GM19043 (cell line): Measurements from ENCODE around the gene CCDC127.
"Not testable (repeated sequence)": the region's sequence is repeated elsewhere in the genome, so short reads cannot be mapped to it uniquely, and the experiment has no call there.

ENCODE experiments used
- ATAC-seq: cut with Tn5 transposase; IDR thresholded peaks from one replicate; pipeline ENCODE4 v1.9.1; 2021; ENCODE audit warnings: low read depth; ENCODE audit not compliant: unreplicated experiment

The CCDC127 gene, protein sequence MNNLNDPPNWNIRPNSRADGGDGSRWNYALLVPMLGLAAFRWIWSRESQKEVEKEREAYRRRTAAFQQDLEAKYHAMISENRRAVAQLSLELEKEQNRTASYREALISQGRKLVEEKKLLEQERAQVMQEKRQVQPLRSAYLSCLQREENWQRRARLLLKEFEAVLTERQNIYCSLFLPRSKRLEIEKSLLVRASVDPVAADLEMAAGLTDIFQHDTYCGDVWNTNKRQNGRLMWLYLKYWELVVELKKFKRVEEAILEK

DNA sequence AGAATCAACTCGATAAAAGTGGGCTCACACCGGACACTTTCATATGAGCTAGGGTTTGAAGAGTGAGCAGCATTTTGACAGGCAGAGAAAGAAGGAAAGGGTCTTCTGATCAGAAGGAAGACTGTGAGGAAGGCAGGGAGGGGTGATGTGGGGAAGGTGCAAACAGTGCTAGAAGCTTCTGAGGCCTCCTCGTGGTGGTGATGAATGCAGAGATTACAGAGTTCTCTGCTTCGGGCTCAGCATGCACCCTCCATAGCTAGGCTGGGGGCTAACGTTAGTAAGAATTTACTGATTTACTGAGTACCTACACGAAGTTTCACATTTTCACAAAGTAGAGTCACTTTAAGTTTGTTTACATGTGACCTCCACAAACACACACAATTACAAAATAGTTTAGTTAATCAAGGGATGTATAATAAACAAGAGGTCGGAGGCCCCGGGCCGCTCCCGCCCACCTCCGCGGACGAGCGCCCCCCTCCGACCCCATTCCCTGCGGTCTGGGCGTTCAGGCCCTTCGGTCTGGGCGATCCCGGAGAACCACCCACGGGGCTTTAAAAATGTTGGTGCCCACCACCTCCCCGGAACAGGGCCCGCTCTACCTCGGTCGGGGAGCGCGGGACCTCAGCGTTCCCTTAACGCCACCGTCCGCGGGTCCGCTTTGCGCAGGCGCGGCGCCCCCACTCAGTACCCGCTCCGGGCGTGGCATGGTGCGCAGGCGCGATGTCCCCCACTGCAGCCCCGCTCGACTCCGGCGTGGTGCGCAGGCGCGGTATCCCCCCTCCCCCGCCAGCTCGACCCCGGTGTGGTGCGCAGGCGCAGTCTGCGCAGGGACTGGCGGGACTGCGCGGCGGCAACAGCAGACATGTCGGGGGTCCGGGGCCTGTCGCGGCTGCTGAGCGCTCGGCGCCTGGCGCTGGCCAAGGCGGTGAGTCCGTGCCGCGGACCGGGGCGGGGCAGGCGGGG lies at the start of gene CCDC127, which contains the start of gene SDHA:
Gene CCDC127, minus strand, starts transcription at position 660 of the 963 bp plus-strand sequence. CDS start 1,304 bp downstream, outside the sequence.
Gene SDHA, plus strand, starts transcription at position 827 of the 963 bp plus-strand sequence. Its CDS starts 36 bp downstream, at position 863.
- peak; percentile 58 for ATAC-seq

DNA sequence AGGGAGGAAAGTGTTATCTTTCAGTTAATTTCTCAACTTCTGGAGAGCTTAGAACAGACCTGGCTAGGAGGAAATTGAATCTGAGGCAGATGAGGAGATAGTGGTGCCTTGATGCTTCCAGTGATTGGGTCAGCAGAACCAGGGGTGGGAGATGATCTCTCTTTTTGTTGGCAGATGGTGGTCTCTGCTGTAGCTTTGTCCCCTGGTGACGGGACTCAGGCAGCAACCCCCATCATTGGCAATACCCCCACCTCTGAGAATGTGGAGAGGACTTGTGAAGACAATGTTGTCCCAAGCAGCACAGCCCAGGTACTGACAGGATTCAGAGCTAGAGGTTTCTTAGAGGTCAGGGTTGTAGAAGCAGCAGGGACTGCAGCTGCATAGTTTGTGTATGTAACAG lies 49.8 kb upstream of the CCDC127 start:
- ATAC-seq = no peak

DNA sequence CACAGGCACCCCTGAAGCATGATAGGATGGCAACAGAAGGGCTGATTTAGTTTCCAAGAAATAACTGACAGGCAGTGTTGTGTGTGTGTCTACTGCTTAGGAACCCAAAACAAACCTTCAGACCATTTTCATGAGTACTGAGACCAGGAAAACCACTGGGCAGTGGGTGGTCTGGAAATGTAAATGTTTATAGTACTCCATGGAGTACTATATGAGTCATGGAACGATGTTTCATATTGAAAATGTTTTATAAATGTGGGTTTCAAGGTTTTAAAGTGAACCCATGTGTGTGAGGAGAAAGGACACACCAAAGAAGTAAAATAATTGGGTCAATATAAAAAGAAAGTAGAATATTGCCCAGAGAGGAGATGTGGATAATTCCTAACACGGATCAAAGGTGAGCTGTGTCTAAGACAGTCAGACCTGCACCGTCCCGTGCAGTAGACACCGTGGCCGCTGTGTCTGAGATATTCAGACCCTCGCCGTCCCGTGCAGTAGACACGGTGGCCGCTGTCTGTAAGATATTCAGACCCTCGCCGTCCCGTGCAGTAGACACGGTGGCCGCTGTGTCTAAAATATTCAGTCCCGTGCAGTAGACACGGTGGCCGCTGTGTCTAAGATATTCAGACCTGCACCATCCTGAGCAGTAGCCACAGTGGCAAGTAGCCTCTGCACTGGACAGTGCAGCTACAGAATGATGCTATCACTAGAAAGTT lies 48.5 kb upstream of the CCDC127 start:
- ATAC-seq = not testable (repeated sequence)

DNA sequence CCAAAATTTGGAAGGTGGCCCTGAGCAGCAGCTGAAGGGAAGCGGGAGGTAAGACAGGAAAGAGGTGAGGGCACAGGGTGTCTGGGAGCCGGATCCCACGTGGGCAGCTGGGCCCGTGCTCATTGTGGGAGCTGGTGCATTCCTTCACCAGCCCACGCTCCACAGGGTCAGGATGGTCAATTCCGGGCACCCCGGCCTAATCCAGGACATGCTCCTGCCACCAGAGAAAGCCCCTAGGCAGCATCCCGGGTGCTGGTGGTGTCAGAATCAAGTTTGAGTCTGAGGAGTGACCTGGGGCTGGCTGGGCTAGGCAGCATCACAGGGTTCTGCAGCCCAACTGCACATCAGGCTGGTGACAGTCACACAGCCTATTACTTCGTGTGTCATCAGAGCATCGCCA lies 46.4 kb upstream of the CCDC127 start:
- no peak for ATAC-seq

DNA sequence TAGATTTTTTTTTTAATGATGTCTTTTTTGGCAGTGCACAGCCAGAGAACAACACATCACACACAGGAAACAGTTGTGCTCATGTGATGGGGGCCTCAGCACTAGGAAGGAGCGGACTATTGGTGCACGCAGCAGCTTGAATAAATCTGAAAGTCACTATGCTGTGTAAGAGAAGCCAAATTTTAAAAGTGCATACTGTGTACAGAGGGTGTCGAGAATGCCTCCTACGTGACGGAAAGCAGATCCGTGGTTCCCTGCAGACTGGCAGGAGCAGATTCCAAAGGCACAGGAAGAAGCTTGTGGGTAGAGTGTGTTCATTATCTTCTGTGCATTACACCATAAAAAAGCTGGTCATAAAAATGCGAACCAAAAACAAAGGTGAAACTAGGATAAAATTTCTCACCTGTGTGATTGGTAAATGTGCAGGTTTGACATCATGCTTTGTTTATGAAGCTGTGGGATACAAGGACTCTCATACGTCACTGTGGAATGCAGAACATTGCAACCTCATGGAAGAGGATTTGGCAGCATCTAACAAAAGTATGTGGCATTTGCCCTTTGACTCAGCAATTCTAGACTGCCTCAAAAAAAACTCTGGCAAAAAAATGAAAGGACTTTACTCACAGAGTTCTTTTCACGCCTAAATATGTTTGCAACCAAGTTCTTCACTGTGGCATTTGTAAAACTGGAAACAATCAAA lies 45.5 kb upstream of the CCDC127 start:
- ATAC-seq = not testable (repeated sequence)

DNA sequence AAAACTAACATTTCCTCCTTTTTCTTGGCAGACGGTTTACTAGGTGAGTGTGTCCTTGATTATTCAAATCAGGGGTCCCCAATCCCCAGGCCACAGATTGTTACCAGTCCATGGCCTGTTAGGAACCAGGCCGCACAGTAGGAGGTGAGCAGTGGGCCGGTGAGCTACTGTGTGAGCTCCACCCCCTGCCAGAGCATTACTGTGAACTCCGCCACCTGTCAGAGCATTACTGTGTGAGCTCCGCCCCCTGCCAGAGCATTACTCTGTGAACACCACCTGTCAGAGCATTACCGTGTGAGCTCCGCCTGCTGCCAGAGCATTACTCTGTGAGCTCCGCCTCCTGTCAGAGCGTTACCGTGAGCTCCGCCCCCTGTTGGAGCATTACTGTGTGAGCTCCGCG lies 39.2 kb upstream of the CCDC127 start:
- ATAC-seq = no peak

GRCh38 chr5:256347-256746 lies 38.4 kb upstream of the CCDC127 start:
- not testable (repeated sequence) for ATAC-seq

DNA sequence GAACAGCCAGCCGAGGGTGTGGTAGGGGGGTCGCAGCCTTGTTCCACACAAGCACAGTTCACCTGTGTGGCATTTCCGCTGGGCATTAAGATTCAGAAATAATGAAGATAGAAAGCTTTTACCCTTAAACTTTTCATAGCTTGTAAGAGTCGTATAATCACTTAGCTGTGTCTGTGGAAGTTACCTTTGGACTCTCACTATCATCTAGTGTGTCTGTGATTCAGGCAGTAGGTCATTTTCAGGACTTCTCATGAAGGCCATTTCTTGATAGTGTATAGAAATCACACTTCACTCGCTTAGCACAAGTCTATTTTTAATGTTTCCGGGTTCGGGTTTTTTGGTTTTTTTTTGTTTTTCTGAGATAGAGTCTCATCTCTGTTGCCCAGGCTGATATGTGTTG lies 37.2 kb upstream of the CCDC127 start:
- not testable (repeated sequence) for ATAC-seq

DNA sequence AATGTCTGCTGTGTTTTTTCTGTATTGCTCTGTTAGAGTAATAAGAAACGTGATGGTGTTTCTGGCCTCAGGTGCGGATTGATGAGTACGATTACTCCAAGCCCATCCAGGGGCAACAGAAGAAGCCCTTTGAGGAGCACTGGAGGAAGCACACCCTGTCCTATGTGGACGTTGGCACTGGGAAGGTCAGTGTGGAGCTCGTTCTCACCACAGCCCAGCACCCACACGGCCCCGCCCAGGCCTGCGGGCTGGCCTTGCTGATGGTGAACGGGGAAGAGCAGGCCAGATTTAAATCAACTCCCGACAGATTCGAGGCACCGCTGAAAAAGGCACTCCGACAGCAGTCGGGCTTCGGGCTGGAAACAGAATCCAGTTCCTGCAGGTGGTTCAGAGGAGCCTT lies 36.4 kb upstream of the CCDC127 start:
- not testable (repeated sequence) for ATAC-seq

DNA sequence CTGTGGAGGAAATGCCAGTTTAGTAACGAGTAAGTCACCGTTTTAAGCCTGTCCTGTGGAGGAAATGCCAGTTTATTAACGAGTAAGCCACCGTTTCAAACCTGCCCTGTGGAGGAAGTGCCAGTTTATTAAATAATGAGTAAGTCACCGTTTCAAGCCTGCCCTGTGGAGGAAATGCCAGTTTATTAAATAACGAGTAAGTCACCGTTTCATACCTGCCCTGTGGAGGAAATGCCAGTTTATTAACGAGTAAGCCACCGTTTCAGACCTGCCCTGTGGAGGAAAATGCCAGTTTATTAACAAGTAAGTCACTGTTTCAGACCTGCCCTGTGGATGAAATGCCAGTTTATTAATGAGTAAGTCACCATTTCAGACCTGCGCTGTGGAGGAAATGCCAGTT lies 34.6 kb upstream of the CCDC127 start:
- no peak for ATAC-seq

DNA sequence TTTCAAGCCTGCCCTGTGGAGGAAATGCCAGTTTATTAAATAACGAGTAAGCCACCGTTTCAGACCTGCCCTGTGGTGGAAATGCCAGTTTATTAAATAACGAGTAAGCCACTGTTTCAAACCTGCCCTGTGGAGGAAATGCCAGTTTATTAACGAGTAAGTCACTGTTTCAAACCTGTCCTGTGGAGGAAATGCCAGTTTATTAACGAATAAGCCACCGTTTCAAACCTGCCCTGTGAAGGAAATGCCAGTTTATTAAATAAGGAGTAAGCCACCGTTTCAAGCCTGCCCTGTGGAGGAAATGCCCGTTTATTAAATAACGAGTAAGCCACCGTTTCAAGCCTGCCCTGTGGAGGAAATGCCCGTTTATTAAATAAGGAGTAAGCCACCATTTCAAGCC lies 34.0 kb upstream of the CCDC127 start:
- not testable (repeated sequence) for ATAC-seq

- ATAC-seq = not testable (repeated sequence)
Observed at GRCh38 chr5:251538-251937, 33.6 kb upstream of the CCDC127 start.

DNA sequence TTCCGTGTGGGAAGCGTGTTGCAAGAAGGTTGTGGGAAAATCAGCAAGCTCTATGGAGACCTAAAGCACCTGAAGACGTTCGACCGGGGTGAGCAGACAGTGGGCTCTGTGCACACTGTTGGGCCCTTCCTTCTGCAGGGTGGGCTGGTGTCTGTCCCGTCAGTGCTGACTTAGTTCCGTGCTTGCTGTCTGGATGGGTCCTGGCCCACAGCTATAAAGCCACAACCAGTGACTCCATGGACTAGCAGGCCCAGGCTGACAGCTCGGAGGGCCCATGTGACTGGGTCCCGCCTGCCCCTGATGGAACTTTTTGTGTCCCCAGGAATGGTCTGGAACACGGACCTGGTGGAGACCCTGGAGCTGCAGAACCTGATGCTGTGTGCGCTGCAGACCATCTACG lies 33.1 kb upstream of the CCDC127 start:
- ATAC-seq = not testable (repeated sequence)

DNA sequence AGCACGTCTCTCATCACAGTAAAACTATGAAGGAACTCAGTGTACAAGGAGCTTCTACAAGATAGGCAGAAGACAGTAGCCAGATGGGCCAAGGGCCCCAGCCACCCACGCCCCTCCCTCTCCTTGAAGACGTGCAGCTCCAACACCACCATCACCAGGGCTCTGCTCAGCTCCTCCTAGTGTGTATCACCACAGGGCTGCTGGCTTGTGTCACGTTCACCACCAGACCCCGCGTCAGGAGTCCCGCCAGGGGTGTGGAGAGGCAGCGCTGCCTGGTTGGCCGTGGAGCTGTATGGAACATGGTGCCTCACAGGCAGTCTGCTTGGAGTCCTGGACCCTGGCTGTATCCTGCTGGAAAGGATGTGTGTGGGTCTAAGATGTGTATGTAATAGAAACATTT lies 32.4 kb upstream of the CCDC127 start:
- not testable (repeated sequence) for ATAC-seq

- not testable (repeated sequence) for ATAC-seq
Observed at GRCh38 chr5:245717-246116, 27.8 kb upstream of the CCDC127 start.

- not testable (repeated sequence) for ATAC-seq
Observed at GRCh38 chr5:243683-244367, 25.9 kb upstream of the CCDC127 start.

DNA sequence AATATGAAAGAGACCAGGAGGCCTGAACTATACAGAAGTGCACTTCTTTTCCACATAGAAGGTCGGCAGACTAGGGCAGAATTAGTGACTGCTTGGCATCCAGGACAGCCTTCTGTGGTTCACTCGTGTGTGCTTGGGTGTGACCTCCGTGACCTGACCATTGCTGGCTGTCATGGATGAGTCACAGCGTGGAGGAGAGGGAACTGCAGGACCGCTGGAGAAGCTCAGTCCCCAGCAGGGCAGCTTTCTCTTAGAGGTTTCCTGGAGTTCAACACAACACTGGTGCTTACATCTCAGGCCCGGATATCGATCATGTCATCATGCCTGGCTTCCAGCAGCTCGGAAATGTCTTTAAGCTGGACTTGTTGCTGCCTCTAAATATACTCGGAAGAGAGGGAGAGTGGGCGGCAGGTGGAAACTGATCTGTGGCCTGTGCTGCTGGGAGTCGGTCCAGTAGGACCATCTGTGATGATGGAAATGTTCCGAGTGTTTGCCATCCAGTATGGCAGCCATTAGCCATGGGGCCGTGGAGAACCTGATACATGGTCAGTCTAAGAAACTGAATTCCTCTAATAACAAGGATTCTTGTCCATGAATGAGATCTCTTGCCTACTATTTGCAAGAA lies 23.2 kb upstream of the CCDC127 start:
- ATAC-seq = not testable (repeated sequence)

- ATAC-seq = not testable (repeated sequence)
Observed at GRCh38 chr5:240550-240949, 22.6 kb upstream of the CCDC127 start.

DNA sequence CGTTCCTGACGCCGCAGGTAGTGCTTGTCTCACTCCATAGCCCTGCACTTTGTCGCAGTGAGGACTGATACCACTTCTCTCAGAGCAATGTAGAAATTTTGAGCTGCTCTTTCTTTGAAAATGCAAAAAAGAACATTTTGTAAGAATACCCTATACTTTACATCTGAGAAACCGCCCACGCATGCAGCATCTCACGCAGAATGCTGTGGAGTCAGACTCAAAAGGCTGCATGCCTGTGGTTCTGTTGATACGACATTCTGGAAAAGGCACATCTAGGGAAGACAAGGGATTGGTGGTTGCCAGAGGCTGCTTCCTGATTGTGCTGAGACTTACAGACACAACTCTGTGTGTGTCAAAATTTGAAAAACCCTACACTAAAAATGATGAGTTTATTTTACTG lies 20.0 kb upstream of the CCDC127 start:
- not testable (repeated sequence) for ATAC-seq
